Left colon (tissue), 2 donors: ENCODE data around the gene MSANTD3. TPM values are rescaled to one million over a fixed set of nuclear protein-coding genes. Genes with fewer than 3 reads are reported as not detected.

Experiments
- ATAC-seq: fragments of 200-7000 bp; cut with Tn5 transposase; one replicate; pipeline ENCODE4 v1.9.1; 2020; ENCODE audit warnings: mild to moderate bottlenecking, moderate library complexity
- DNase-seq, 2 donors: peaks; one replicate each; pipeline ENCODE4 v3.0.0-alpha.2; 2020
- intact Hi-C, 2 donors: fragments of 100-400 bp; cut with DNase I in 1 of 2; cut with micrococcal nuclease in 1 of 2; formaldehyde crosslinking; loops; one replicate each; pipeline versions ENCODE4 v1.11.2 to v1.14.0; 2022; cut with DNase I, micrococcal nuclease
- total RNA-seq, 2 donors: library from RNA; stranded (reverse); fragmentation: NEBNext Ultra II Directional; extraction: Animal tissue kit (Norgen Biotek cat#: 25700); gene quantifications; one replicate each; pipeline ENCODE4 v1.2.1, GENCODE V29; 2021
- donor health status: DM: no; HTN: no; CAD: no.
- donor health status: DM: yes; HTN: yes; CAD: no.

The MSANTD3 gene
- total RNA-seq, 2 donors from 2014 or later = 9.2 to 9.8 TPM

GRCh38 chr9:100488177-100488576 is 61.2 kb downstream of the MSANTD3 start:
- ATAC-seq = no peak
- intact Hi-C loops = no loop called here
- DNase-seq = no peak

GRCh38 chr9:100489836-100490235 is 62.9 kb downstream of the MSANTD3 start:
- ATAC-seq = no peak
- no peak for DNase-seq
- intact Hi-C loops = no loop called here

GRCh38 chr9:100492952-100493351 is 66.0 kb downstream of the MSANTD3 start:
- no peak for ATAC-seq
- DNase-seq = no peak
- intact Hi-C loops = no loop called here

- intact Hi-C loops = no loop called here
- no peak for DNase-seq
- ATAC-seq = no peak
Measured at GRCh38 chr9:100498592-100498991, 71.6 kb downstream of the MSANTD3 start.

GRCh38 chr9:100499460-100499859 is 72.5 kb downstream of the MSANTD3 start:
- ATAC-seq (no peak), DNase-seq (no peak)
- intact Hi-C loops = no loop called here

- no peak for DNase-seq
- intact Hi-C loops = no loop called here
- no peak for ATAC-seq
Measured at GRCh38 chr9:100499866-100500265, 72.9 kb downstream of the MSANTD3 start.

Other genes with a start within 250 kb of the MSANTD3 start
- 1 to 10 TPM; 9.4 TPM for gene TEX10, start 74.2 kb upstream of the MSANTD3 start, total RNA-seq
- under 1 TPM in 1 of 2 donors, not detected in 1; 0.50 TPM for gene TMEFF1, start 46.0 kb downstream of the MSANTD3 start, total RNA-seq
- under 1 TPM; 0.18 to 0.22 TPM for gene CAVIN4, start 150.9 kb downstream of the MSANTD3 start, total RNA-seq